Hepatocyte (in vitro differentiated cells): Measurements from ENCODE around the gene ASPSCR1. TPM values are rescaled to one million over a fixed set of nuclear protein-coding genes. Genes with fewer than 3 reads are reported as not detected.

Source experiments
- DNase-seq: peaks from one replicate; pipeline ENCODE4 v3.0.0-alpha.2; 2016; ENCODE audit warnings: low spot score
- H2AFZ ChIP-seq: fragments of 200-600 bp; sonication (generic); 2 replicates; pipeline ENCODE4 v1.6.0; 2016; ENCODE audit warnings: antibody characterized with exemption, mild to moderate bottlenecking
- H3K27ac ChIP-seq: fragments of 200-600 bp; sonication (generic); 2 replicates; pipeline ENCODE4 v1.5.1; 2016; ENCODE audit warnings: mild to moderate bottlenecking
- H3K27me3 ChIP-seq: fragments of 200-600 bp; sonication (generic); 2 replicates; pipeline ENCODE4 v1.6.1; 2016
- H3K36me3 ChIP-seq: fragments of 200-600 bp; sonication (generic); replicated peaks from 2 replicates; pipeline ENCODE4 v1.5.1; 2016; ENCODE audit warnings: low read depth; ENCODE audit not compliant: insufficient read depth
- H3K4me1 ChIP-seq: fragments of 200-600 bp; sonication (generic); 2 replicates; pipeline ENCODE4 v1.5.1; 2016; ENCODE audit warnings: mild to moderate bottlenecking, moderate library complexity; ENCODE audit not compliant: insufficient read depth
- H3K4me2 ChIP-seq: fragments of 200-600 bp; sonication (generic); 2 replicates; pipeline ENCODE4 v1.6.0; 2016
- H3K4me3 ChIP-seq: fragments of 200-600 bp; sonication (generic); 2 replicates; pipeline ENCODE4 v1.5.1; 2016; ENCODE audit warnings: mild to moderate bottlenecking
- H3K79me2 ChIP-seq: fragments of 200-600 bp; sonication (generic); 2 replicates; pipeline ENCODE4 v1.6.0; 2017; ENCODE audit warnings: mild to moderate bottlenecking
- H3K9me2 ChIP-seq: fragments of 200-600 bp; sonication (generic); replicated peaks from 2 replicates; pipeline ENCODE4 v1.6.0; 2017; ENCODE audit warnings: mild to moderate bottlenecking; ENCODE audit not compliant: insufficient read depth
- H3K9me3 ChIP-seq: fragments of 200-600 bp; sonication (generic); 2 replicates; pipeline ENCODE4 v1.5.1; 2016; ENCODE audit warnings: low read depth, mild to moderate bottlenecking
- H4K20me1 ChIP-seq: fragments of 200-600 bp; sonication (generic); 2 replicates; pipeline ENCODE4 v1.6.0; 2016; ENCODE audit warnings: mild to moderate bottlenecking; ENCODE audit not compliant: insufficient read depth, poor library complexity, severe bottlenecking
- CTCF ChIP-seq: fragments of 200-600 bp; sonication (generic); IDR thresholded peaks from 2 replicates; pipeline ENCODE4 v1.5.1; 2016; ENCODE audit warnings: antibody characterized with exemption, mild to moderate bottlenecking; ENCODE audit not compliant: poor library complexity
- EZH2 ChIP-seq: fragments of 200-600 bp; sonication (generic); IDR thresholded peaks from 2 replicates; pipeline ENCODE4 v1.6.1; 2016; ENCODE audit warnings: antibody characterized with exemption, mild to moderate bottlenecking, borderline replicate concordance
- EZH2phosphoT487 ChIP-seq: fragments of 200-600 bp; sonication (generic); IDR thresholded peaks from one replicate; pipeline ENCODE4 v1.6.1; 2018; ENCODE audit warnings: antibody characterized with exemption, mild to moderate bottlenecking, low read depth, moderate library complexity; ENCODE audit not compliant: unreplicated experiment, severe bottlenecking
- WGBS: methylation state at CpG from one replicate; pipeline ENCODE4 v1.1.6; 2016; ENCODE audit warnings: low lambda C conversion rate; ENCODE audit errors: missing lambda C conversion rate; 5-methylcytosine and 5-hydroxymethylcytosine counted together
- polyA plus RNA-seq: library from polyadenylated mRNA; unstranded; fragments of >200 nt; fragmentation: Nextera tagmentation; extraction: Ambion mirVana; gene quantifications from 2 replicates; pipeline ENCODE4 v1.2.1, GENCODE V29; 2016
- total RNA-seq: library from RNA; depleted of rRNA; stranded (reverse); fragments of >200 nt; gene quantifications from 2 replicates; pipeline ENCODE4 v1.2.3, GENCODE V29; 2014

ASPSCR1 gene
- total and polyA plus RNA-seq, 2 experiments from 2014 or later: 28.4 to 45.9 TPM

GRCh38 chr17:82060001-82060380 is 82.6 kb downstream of the ASPSCR1 start:
- TF ChIP-seq EZH2phosphoT487: no peak
- TF ChIP-seq CTCF: no peak
- TF ChIP-seq EZH2: no peak
- H3K4me3 ChIP-seq: no peak overlapping the region
- DNase-seq: no peak
- H3K4me2 ChIP-seq: no peak overlapping the region
- H3K9me2 ChIP-seq: no peaks in the 10 kb centered on the region
- H4K20me1 ChIP-seq: no peaks in the 10 kb centered on the region
- WGBS: 89% methylated on average over 16 of the region's 16 CpGs
- no peaks in the 10 kb centered on the region for H3K27me3 ChIP-seq
- no peak overlapping the region for H3K27ac ChIP-seq
- peaks cover 4% of the 10 kb centered on the region for H3K79me2 ChIP-seq
- H3K4me1 ChIP-seq: peaks cover 7% of the 10 kb centered on the region
- no peaks in the 10 kb centered on the region for H3K9me3 ChIP-seq
- H2AFZ ChIP-seq: no peak overlapping the region
- no peaks in the 10 kb centered on the region for H3K36me3 ChIP-seq

- no peaks in the 10 kb centered on the region for H3K36me3 ChIP-seq
- peaks cover 7% of the 10 kb centered on the region for H3K4me1 ChIP-seq
- H3K79me2 ChIP-seq: peaks cover 8% of the 10 kb centered on the region
- WGBS: 96% methylated on average over 14 of the region's 14 CpGs
- H4K20me1 ChIP-seq: no peaks in the 10 kb centered on the region
- H3K27ac ChIP-seq: no peak overlapping the region
- no peaks in the 10 kb centered on the region for H3K27me3 ChIP-seq
- no peaks in the 10 kb centered on the region for H3K9me3 ChIP-seq
- H3K4me2 ChIP-seq: no peak overlapping the region
- TF ChIP-seq CTCF (no peak), EZH2 (no peak), EZH2phosphoT487 (no peak)
- DNase-seq: no peak
- H3K4me3 ChIP-seq: no peak overlapping the region
- no peak overlapping the region for H2AFZ ChIP-seq
- no peaks in the 10 kb centered on the region for H3K9me2 ChIP-seq
Observed at GRCh38 chr17:82060614-82061013, 83.2 kb downstream of the ASPSCR1 start.

- WGBS: 96% methylated on average over 34 of the region's 34 CpGs
- H3K4me2 ChIP-seq: no peak overlapping the region
- TF ChIP-seq EZH2 (no peak), EZH2phosphoT487 (no peak), CTCF (no peak)
- no peaks in the 10 kb centered on the region for H3K36me3 ChIP-seq
- DNase-seq: no peak
- no peaks in the 10 kb centered on the region for H4K20me1 ChIP-seq
- H3K27me3 ChIP-seq: no peaks in the 10 kb centered on the region
- peaks cover 11% of the 10 kb centered on the region for H3K4me1 ChIP-seq
- no peaks in the 10 kb centered on the region for H3K9me3 ChIP-seq
- peaks cover 14% of the 10 kb centered on the region for H3K79me2 ChIP-seq
- no peak overlapping the region for H2AFZ ChIP-seq
- no peaks in the 10 kb centered on the region for H3K9me2 ChIP-seq
- no peak overlapping the region for H3K27ac ChIP-seq
- H3K4me3 ChIP-seq: no peak overlapping the region
Observed at GRCh38 chr17:82061047-82061925, 83.9 kb downstream of the ASPSCR1 start.
